SHP77 (cell line): ENCODE measurements around the gene KIF1A.
A peak's percentile ranks its signal among the peaks of the same experiment; 100 is the strongest.

Source experiments
- DNase-seq, 2 experiments: peaks; one replicate each; lab custom pipeline; 2025; lab: John Stamatoyannopoulos, UW

Gene KIF1A

GRCh38 chr2:240820607-240821428 lies 799 bp upstream of the KIF1A start:
- peak; percentile 72 to 82 for DNase-seq

- peak in 1 of 2 experiments; percentile 51 for DNase-seq
Observed at GRCh38 chr2:240819126-240819857, 727 bp downstream of the KIF1A start.

GRCh38 chr2:240818293-240819125 lies 1.5 kb downstream of the KIF1A start:
- peak in 1 of 2 experiments; percentile 31 for DNase-seq

- DNase-seq: no peak
Observed at GRCh38 chr2:240817496-240818292, 2.3 kb downstream of the KIF1A start.

- DNase-seq: no peak
Observed at GRCh38 chr2:240816584-240817495, 3.2 kb downstream of the KIF1A start.

GRCh38 chr2:240815761-240816583 lies 4.0 kb downstream of the KIF1A start:
- no peak for DNase-seq

GRCh38 chr2:240814946-240815760 lies 4.9 kb downstream of the KIF1A start:
- DNase-seq: no peak

GRCh38 chr2:240814280-240814679 lies 5.7 kb downstream of the KIF1A start:
- no peak for DNase-seq

GRCh38 chr2:240813231-240813921 lies 6.6 kb downstream of the KIF1A start:
- no peak for DNase-seq

- DNase-seq: no peak
Observed at GRCh38 chr2:240812721-240813120, 7.3 kb downstream of the KIF1A start.

GRCh38 chr2:240812301-240812680 lies 7.7 kb downstream of the KIF1A start:
- no peak for DNase-seq

- DNase-seq: no peak
Observed at GRCh38 chr2:240811346-240812300, 8.4 kb downstream of the KIF1A start.

- no peak for DNase-seq
Observed at GRCh38 chr2:240810621-240811020, 9.4 kb downstream of the KIF1A start.

- no peak for DNase-seq
Observed at GRCh38 chr2:240810199-240810598, 9.8 kb downstream of the KIF1A start.

GRCh38 chr2:240809276-240809675 lies 10.7 kb downstream of the KIF1A start:
- no peak for DNase-seq

- no peak for DNase-seq
Observed at GRCh38 chr2:240806459-240806858, 13.6 kb downstream of the KIF1A start.

- DNase-seq: no peak
Observed at GRCh38 chr2:240806006-240806405, 14.0 kb downstream of the KIF1A start.
